Activated T-helper 2 cell treated with anti-CD3 and anti-CD28 coated beads, Interferon-gamma antibody, Interleukin-2, Interleukin-4, amounts not matched to agents 10 μg/mL and 5 μg/mL and 100 μg/mL, durations not matched to agents 14 hours and 24 hours and 36 hours (primary cell): ENCODE results near the gene NANOS3. TPM values are rescaled to one million over a fixed set of nuclear protein-coding genes. Genes with fewer than 3 reads are reported as not detected.

Source experiments
- total RNA-seq: library from RNA; stranded (reverse); gene quantifications from 2 replicates; pipeline ENCODE4 v1.2.3, GENCODE V29; 2022

The NANOS3 gene
- total RNA-seq, 1 donor from 2014 or later = 1.8 TPM

Other genes with a start within 250 kb of the NANOS3 start
- 41.6 and 42.3 TPM in 2 replicates for gene MRI1, start 112.6 kb upstream of the NANOS3 start, total RNA-seq
- gene C19orf53, start 102.7 kb upstream of the NANOS3 start, total RNA-seq = 131 and 137 TPM in 2 replicates
- 9.8 and 10.6 TPM in 2 replicates for gene ZSWIM4, start 81.7 kb upstream of the NANOS3 start, total RNA-seq
- 14.9 and 15.3 TPM in 2 replicates for gene BRME1, start 29.0 kb downstream of the NANOS3 start, total RNA-seq
- gene CC2D1A, start 29.1 kb downstream of the NANOS3 start, total RNA-seq = 36.9 and 41.5 TPM in 2 replicates
- gene PODNL1, start 61.3 kb downstream of the NANOS3 start, total RNA-seq = 0.41 TPM in 1 of 2 replicates, not detected in the other
- gene DCAF15, start 75.4 kb downstream of the NANOS3 start, total RNA-seq = 60.6 and 64.0 TPM in 2 replicates
- gene RFX1, start 129.2 kb downstream of the NANOS3 start, total RNA-seq = 15.7 and 17.0 TPM in 2 replicates
- gene RLN3, start 151.0 kb downstream of the NANOS3 start, total RNA-seq = not detected in 2 replicates
- gene IL27RA, start 154.6 kb downstream of the NANOS3 start, total RNA-seq = 76.6 and 79.1 TPM in 2 replicates
- 0.34 TPM in 1 of 2 replicates, not detected in the other for gene PALM3, start 184.9 kb downstream of the NANOS3 start, total RNA-seq
- 5.3 and 5.5 TPM in 2 replicates for gene MISP3, start 195.7 kb downstream of the NANOS3 start, total RNA-seq
- 0.46 and 0.75 TPM in 2 replicates for gene C19orf67, start 208.6 kb downstream of the NANOS3 start, total RNA-seq
- 131 and 136 TPM in 2 replicates for gene SAMD1, start 213.6 kb downstream of the NANOS3 start, total RNA-seq
- 75.4 and 76.8 TPM in 2 replicates for gene PRKACA, start 240.6 kb downstream of the NANOS3 start, total RNA-seq